Stimulated activated CD4-positive, alpha-beta T cell treated with anti-CD3 and anti-CD28 coated beads, Interleukin-2, amount 100 ng/mL, for 4 hours (primary cell): ENCODE data around the gene VAV2.
"Not testable (repeated sequence)": the region's sequence is repeated elsewhere in the genome, so short reads cannot be mapped to it uniquely, and the experiment has no call there.

ENCODE experiments used
- DNase-seq: peaks from one replicate; pipeline ENCODE4 v3.0.0-alpha.2; 2020; ENCODE audit warnings: low read depth

Gene VAV2

DNA sequence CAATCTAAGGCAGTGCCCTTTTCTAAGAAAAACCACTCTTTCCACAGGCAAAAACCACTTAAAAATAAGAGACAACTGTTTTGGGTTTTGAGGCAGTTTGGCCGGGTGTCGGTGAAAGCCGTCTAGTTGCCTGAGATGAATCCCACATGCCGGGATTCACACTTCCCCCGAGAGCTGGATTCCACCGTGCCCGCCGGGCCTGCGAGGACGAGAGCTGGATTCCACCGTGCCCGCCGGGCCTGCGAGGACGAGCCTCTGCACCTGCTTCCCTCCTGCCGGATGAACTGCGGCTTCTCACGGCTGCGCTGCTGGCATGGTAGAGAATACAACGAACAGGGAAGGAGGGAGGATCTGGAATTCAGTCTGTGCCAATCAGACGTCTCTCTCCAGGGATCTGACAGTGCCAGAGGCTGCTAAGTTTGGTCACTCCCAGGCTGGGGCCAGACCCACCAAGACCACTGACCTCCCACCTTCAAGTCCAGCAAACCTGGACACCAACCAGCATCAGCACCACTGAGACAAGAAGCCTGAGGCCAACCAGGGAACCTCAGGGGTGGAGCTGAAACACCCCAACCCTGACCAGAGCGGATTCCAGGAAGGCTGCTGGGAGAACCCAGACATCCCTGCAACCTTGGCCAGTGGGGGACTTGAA is 23.0 kb downstream of the VAV2 start:
- no peak for DNase-seq

DNA sequence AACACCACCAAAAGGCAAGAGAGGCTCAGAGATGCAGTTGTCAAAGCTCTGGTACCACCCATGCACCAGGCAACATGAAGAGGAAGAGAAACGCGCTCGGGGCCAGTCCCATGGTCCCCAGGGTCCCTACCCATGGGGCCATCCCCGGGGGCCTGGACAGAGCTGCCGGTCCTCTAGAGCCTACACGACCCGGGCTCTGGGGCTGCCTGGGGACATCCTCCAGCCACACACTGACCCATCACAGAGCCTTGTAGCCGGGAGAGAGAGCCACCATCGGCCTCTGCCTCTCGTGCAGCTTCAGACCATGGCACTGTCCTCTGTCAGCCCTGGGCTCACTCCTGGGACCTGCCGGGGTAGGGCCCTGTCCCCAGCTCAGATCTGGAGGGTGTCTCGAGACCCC is 23.7 kb downstream of the VAV2 start:
- DNase-seq = no peak

DNA sequence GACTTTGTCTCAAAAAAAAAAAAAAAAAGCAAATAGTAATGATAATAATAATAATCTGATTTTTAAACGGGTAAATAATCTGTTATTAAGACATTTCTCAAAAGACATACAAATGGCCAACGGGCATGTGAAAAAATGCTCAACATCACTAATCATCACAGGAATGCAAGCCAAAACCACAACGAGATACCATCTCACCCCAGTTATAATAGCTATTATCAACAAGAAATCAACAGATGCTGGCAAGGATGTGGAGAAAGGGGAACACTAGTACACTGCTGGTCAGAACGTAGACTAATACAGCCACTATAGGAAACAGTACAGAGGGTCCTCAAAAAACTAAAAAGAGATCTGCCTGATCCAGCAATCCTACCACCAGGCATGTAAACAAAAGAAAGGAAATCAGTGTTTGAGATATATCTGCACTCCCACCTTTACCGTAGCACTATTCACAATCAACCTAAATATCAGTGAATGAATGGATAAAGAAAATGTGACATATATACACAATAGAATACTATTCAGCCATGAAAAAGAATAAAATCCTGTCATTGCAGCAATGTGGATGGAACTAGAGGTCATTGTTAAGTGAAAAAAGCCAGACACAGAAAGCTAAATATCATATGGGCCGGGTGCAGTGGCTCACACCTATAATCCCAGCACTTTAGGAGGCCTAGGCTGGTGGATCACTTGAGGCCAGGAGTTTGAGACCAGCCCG is 24.9 kb downstream of the VAV2 start:
- no peak for DNase-seq

DNA sequence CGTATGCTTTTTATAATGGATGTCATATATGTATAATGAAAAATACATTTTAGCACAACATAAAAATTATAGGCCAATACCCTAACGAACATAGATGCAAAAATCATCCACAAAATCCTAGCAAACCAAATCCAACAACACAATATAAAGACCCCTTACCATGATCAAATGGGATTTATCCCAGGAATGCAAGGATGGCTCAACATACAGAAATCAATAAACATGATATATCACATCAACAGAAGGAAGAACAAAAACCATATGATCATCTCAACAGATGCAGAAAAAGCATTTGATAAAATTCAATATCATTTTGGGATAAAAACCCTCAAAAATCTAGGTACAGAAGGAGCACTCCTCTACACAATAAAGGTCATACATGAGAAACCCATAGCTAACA is 27.7 kb downstream of the VAV2 start:
- no peak for DNase-seq

DNA sequence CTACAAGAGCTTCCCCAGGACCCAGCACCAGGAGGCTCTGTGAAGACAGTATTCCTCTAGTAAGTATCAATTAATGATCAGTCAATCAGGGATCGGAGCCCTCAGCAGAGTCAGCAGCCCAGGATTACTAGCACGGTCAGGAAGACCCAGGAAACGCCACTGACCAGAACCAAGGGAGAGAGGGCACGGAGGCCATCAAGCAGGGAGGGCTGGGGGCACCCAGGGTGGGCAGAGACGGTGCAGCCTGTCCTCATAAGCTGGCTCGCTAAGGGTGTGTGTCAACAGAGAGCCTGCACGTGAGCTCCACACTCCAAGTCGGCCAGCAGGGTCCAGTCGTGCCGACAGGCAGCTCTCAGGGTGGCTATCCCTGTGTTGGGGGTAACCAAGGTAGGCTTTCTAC is 29.0 kb downstream of the VAV2 start:
- DNase-seq = no peak

DNA sequence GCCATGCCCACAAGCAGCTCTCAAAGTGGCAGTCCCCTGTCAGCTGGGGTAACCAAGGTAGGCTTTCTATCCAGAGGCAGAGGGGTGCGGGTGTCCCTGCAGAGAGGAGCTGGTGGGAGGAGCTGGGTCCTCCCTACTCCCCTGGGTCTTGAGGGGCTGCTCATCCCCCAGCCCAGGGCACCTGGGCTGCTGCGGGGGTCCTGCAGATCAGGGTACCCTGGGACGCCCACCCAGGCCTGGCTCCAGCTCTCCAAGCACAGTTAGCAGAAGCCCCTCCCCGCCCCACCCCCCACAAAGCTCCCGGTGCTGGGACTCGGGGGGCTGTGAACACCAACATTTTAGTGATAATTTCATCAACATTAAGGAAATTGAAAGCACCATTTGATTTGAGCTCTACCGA is 29.8 kb downstream of the VAV2 start:
- no peak for DNase-seq

DNA sequence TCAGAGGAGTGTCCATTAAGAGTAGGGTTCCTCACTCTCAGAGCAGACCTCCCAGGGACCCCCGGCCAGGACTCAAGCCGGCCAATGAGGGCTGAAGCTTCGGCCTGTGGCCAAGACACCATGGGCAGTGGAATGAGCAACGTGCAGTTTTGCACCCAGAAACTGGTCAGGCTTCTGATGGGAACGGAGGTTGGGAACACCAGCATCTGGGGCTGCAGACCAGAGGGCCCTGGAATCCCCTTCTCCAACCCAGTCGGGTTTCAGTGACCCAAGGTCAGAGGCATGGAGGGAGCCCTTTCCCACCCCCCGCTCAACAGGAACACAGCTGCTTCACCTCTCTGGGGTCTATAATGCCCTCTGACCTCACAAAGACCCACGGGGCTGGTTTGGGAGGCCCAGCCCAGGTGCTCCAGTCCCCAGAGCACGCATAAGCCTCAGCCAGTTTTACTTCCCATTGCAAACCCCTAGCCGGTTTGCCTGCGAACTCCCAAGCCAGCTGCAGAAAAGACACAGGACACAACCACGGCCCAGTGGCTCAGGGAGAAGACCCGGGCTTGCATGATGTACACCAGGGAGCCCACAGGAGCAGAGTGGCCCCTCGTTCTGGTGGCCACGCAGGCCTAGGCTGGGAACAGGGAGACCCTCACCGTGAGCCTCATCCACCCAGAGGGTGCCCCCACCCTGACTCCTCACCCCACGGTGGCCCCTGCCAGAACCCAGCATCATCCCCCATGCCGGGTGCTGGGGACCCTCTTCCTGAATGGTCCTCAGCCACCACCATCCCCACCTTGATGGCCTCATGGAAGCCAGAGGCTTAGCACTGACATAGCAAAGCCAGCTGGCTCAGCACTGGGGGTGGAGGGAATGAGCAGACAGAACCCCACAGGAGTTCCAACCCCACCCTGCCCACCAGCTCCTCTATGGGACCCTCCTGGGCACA is 30.6 kb downstream of the VAV2 start:
- no peak for DNase-seq

DNA sequence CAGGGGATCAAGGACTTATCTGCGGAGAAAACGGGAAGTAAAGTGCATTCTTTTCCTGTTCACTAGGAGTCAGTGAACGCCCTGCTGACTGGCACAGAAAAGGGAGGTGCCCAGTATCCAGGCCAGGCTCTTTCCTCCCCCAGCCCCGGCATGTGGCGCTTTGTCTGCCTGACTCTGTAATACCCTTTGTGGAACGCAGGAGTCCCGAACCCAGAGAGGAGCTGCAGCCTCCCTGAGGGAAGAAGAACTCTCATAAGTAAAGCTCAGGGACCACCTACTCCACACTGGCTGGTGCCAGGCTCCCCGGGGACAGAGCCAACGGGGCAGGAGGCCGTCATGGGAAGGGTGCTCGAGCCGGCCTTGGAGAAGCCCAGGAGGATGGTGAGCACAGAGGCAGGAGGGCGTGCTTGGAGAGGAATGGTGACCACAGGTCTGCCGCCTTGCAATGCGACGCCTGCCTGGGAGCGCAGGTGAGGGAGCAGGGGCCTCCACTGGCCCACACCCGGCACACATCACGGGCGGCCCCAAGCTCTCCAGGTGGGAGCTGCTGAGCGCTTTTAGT is 31.5 kb downstream of the VAV2 start:
- no peak for DNase-seq

DNA sequence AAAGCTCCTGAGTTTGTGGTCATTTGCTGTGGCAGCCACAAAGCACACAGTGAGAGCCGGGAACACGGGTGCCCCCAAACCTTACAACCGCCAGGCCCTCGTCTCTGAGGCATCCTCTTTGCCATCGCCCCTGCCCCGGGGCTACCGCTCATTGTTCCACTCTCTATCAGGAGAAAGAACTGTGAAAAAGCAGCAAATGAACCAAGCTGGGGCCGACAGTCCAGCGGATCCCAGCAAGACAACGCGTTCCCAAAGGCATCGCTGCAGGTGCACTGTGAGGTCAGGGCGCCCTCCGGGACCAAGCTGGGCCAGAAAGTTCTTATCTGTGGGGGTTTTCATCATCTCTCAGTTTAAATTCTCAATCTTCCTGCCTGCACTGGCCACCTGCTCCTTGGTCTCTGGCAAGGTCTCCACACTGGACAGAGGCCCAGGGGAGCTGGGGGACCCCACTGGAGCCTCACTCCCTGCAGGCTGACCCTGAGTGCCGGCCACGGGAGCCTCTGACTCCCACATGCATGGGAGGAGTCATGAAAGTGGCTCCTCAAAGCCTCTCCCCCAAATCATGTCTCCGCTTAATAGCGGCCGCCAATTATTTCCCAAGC is 32.1 kb downstream of the VAV2 start:
- no peak for DNase-seq

DNA sequence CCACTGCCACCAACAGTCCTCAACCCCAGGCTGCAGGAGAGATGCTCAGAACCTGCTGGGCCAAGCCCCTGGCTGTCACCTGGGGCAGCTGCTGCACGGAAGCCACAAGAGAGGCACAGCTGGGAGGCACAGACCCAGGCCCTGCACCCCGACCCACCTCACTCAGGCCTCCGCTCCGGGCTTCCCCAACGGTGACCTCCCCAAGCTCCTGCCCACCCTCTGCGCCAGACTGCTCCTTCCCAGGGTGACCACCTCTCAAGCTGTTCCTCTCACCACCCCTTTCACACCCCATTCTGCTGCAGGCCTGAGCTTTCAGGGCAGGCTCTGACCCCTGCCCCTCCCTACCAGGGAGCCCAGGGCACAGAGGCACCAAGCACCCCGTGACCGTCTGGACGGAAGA is 33.0 kb downstream of the VAV2 start:
- DNase-seq = no peak

DNA sequence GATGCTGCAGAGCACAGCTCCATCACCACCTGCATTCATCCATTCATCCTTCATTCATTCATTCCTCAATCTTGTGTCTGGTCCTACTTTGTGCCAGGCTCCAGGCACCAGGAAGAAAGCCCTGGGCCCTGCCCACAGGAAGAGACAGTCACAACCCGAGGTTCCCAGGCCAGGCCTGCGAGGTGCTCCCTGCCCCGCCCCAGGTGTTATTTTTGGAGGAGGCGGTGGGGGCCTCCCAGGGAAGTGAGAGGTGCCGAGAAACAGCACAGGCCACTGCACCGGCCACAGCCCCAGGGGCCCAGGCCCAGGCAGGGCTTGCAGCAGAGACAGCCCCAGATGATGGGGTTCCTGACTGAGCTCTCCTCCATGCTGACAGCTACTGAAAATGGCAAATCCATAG is 33.4 kb downstream of the VAV2 start:
- DNase-seq = no peak

DNA sequence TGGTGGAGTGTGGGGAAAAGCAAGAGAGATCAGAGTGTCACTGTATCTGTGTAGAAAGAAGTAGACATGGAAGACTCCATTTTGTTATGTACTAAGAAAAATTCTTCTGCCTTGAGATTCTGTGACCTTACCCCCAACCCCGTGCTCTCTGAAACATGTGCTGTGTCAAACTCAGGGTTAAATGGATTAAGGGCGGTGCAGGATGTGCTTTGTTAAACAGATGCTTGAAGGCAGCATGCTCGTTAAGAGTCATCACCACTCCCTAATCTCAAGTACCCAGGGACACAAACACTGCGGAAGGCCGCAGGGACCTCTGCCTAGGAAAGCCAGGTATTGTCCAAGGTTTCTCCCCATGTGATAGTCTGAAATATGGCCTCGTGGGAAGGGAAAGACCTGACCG is 34.4 kb downstream of the VAV2 start:
- DNase-seq = not testable (repeated sequence)

DNA sequence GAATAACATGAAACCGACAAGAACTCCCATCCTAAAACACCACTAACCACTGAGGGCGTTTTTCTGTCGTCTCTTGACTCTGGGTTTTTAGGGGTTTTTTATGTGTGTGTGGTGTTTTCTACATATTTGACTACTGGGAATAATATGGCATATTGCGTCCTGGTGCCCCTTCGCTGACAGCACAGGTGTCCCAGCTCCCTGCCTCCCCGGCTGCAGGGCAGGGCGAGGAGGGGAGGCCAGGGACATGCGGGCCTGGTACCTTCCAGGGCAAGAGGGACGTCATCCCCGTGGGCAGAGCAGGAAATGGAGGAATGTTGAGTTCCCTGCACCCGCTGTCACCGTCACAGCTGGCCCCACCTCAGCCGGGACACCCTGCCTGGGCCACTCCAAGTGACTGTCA is 34.8 kb downstream of the VAV2 start:
- no peak for DNase-seq

DNA sequence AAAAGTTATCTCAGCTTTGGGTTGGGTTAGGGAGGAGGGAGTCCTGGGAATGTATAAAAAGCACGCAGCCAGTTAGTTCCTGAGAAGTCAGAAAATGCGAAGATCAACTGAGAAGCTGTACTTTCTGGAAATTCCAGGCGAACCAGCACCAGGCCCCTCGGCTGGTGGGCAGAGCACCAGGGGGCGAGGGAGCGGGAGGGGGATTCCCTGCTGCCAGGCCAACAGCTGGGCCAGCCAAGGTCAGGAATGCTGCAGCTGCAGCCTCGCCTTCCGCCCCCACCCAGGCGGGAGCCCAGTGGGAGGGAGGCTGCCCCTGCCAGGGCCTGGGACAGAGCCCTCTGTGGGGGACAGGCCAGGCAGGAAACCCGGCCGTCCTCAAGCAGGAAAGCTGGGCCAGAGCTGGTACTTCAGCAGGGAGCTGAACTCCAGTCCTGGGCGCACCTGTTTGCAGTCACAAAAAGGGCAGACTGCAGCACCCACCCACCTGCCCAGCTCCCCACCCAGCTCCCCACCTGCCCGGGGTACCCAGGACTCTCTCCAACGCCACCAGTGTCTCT is 35.5 kb downstream of the VAV2 start:
- DNase-seq = no peak

DNA sequence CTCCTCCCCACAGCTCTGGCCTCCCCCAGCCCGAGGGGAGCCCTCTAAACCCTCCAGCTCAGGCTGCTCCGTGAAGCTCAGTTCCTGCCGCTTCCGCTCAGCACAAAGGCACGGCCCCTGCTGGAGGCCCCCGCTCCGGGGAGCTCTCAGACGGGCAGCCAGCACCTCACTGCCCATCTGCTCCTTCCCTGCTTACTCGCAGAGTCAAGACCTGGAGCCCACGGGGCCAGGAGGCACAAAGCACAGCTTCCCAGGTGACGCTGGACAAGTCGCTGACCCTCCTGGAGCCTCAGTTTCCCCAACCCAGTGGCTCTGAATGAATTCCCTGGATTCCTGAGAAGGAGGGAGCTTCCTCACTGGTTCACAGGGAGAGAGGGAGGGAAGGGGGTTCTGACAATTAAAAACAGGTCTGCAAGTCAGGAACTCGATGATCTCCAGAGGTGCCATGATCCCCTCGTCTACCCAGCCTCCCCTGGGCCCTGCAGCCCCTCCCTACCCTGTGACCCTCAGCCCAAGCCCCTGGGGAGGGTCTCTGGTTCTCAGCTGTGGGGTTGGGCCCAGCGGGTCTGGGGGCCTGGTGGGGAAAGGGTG is 36.2 kb downstream of the VAV2 start:
- peak; percentile 18 for DNase-seq

DNA sequence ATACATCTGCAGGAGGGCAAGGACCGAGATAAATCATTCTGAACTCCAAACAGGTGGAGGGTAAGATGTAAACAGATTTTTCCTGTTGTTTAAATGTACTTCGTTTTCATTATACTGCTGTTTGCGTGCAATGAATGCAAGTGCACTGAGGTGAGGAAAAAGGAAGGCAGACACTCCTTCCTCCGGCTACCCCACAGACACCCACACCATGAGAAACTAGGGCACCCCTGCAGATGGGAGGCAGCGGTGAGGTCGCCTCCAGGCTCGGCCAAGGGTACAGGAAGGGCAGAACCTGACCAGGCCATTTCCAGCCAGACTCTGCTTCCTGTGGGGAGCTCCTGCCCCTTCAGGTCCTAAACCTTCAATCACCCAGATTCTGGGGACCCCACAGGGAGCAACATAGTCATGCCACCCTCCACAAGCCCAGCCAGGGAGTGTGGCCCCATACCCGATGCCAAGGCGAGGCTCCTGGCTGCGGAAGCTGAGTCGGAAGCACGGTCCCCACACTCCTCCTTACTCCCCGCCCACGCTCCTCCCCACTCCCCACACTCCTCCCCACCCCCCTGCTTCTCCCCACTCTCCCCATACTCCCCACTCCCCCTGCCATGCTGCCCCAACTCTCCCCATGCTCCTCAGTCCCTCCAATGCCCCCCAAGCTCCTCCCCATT is 37.1 kb downstream of the VAV2 start:
- DNase-seq = peak; percentile 19

DNA sequence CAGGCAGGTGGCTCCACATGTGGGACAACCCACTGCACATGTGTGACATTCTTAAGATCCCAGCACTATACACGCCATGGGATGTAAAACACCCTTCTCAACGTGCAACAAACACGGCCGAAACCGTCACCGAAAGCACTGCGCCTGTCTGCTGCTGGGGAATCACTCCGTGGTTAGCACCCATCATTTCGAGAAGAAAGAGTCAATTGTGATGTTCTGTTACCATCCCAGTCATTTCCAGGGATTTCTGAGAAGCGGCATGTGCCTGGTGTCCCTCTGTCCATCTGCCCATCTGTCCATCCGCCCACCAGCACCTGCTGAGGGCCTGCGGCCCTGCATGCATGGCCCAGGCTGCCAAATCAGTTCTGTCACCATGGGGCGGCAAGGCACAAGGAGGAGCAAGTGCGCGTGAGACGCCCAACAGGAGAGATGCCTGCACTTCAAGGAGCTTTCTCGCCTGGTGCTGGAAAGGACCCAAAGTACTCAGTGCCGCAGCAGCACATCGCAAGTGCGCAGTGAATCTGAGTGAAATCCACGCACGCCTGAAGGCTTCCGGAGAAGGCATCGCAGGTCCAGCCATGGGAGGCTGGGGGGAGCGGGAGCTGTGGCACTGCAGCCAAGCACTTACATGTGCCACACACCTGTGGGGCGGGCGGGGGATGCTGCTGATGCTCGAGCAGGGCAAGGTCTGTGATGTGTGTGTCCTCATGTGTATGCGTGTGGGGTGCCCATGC is 38.0 kb downstream of the VAV2 start:
- DNase-seq = no peak

DNA sequence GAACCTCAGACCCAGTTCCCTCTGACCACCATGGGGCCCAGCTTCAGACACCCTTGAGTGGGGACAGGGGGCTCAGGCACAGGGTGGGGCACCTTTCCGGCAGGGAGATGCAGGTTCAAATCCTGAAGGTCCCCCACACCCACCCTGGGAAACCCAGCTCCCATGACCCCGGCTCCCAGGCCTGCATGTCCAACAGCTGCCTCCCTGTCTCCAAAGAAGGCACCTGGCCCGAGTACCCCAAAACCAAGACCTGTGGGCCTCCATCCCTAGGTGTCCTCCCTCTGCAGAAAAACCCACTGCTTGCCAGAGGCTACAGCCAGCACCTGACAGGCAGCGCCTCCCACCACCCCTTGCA is 38.5 kb downstream of the VAV2 start:
- no peak for DNase-seq

DNA sequence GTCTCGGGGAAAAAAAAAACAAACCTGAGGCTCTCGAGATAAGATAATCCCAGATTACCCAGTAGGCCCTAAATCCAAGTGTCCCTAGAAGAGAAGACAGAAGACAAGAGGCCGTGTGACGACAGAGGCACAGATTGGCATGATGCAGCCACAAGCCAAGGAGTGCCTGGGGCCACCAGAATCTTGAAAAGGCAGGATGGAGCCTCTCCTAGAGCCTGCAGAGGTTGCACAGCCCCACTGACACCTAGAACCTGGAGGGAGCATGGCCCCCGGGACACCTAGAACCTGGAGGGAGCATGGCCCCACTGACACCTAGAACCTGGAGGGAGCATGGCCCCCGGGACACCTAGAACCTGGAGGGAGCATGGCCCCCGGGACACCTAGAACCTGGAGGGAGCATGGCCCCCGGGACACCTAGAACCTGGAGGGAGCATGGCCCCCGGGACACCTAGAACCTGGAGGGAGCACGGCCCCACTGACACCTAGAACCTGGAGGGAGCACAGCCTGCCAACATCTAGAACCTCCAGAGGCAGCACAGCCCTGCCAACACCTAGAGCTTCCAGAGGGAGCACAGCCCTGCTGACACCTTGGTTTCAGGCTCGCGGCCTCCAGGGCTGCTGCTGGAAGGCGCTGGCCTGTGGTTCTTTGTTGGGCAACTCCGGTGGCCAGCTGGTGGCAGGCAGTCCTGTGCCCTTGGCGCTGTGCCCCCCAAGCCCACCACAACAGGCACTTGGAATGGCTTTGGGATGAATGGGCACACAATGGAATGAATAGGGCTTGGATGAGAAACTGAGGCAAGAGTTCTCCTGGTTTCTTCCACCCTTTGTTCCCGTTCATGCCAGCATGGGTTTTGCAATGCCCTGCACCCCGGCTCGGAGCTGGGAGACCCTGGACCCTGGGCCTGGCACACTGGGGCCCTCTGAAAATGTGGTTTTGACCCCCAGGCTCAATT is 39.2 kb downstream of the VAV2 start:
- no peak for DNase-seq
